Stimulated activated CD8-positive, alpha-beta memory T cell treated with anti-CD3 and anti-CD28 coated beads, Interleukin-4, amount 100 ng/mL, for 4 hours (primary cell): ENCODE data around the gene LARGE1.

Experiments
- DNase-seq, 2 donors: peaks; one replicate each; pipeline ENCODE4 v3.0.0-alpha.2; 2020; ENCODE audit warnings: low read depth in 2 of 2, low spot score in 1 of 2

Gene LARGE1

DNA sequence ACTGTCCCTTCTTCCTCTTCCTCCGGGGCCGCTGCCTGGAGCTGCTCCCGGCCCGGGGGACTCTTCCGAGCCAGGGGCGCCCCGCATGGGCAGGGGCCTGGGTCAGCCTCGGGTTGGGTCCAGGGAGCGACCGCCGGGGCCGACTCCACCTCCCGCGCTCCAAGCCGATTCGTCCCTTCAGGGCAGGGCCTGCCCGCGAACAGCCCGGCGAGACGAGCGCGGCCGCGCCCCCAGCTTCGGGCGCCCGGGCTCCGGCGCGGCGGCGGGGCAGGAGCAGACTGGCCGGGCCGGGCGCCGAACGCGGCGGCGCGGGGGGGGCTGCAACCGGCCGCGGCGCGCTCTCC is at the start of gene LARGE1:
Gene LARGE1, minus strand, starts transcription at position 280 of the 344 bp plus-strand sequence.
- DNase-seq, result no peak

- no peak for DNase-seq
Observed at GRCh38 chr22:33969045-33969444, 48.8 kb upstream of the LARGE1 start.

DNA sequence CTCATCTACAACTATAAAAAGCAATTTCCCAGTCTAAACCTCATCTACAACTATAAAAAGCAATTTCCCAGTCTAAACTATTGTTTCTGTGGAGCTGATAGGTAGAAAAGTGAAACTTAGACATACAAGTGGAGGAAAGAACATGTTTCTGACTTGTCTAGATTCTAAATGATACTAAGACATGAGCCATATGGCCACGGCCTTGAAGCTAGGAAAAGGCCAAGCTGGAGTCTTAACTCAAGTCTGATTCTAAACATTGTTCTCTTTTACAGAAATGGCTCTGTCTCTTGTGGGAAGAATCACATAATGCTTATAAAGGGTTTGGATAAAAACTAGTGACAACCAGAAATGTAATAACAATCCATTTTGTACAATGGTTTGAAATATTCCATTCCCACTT is 43.8 kb upstream of the LARGE1 start:
- DNase-seq, result no peak

- DNase-seq, result no peak
Observed at GRCh38 chr22:33962409-33962808, 42.1 kb upstream of the LARGE1 start.

DNA sequence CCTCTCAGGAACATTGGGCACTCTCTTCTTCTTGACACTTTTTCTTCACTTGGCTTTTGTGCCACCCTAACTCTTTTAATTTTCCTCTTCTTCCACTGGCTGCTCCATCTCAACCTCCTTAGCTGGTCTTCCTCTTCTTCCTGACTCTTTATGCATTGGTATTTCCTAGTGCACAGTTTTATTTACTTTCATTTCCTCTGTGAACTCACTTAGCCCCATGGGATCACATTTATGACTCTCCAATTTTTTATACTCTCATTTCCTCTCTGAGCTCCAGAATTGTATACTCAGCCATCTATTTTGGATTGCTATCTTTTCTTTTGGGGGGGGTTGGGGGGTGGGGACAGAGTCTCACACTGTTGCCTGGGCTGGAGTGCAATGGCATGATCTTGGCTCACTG is 38.5 kb upstream of the LARGE1 start:
- no peak for DNase-seq

DNA sequence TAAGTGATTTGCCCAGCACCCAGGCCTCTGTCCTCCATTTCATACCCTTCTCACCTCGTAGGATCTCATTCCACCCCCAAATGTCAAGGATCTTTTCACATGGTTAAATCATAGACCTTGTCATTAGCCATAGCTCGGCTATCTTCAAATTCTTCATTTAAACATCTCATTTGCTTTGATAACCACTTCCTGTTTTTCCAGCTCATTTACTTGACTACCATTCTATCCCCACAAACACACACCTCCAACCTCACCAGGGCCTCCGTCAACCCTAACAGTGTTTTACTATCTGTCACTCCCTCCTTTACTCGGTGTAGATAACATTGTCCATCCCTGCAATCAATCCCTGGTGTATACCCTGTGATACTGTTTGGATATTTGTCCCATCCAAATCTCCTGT is 36.8 kb upstream of the LARGE1 start:
- DNase-seq, result no peak

DNA sequence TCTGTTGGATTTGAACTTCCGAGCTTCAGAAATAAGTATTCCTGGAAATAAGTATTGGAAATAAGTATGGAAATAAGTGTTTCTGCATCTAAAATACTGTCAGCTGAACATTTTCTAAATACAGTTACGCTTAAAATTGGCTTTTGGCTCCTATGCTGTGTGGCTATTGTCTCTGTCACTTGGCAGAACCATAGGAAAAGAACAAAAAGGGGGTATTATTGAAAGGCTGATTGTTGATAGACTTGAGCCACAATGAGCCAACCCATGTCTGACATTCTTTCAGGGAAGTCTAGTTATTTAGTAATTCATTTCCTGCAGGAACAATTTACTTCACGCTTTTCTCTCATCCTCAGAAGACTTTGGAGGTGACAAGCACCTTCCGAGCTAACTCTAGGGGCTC is 32.5 kb upstream of the LARGE1 start:
- no peak for DNase-seq

DNA sequence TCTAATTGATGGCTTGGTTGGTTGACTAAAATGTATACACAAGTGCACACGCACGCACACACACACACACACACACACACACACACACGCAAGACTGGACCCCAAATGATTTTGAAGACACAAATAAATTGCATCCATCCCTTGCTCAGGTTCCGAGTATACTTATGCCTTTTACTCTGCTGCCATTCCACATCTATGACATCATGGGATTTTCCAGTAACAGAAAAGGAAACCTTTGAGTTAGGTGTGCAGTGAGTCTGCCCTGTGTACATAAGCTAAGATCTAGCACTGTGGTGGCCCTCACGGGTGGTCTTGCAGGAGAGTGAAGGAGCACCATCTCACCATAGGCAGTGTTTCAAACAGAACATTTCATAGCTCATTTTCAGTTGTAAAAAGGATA is 20.5 kb upstream of the LARGE1 start:
- no peak for DNase-seq

DNA sequence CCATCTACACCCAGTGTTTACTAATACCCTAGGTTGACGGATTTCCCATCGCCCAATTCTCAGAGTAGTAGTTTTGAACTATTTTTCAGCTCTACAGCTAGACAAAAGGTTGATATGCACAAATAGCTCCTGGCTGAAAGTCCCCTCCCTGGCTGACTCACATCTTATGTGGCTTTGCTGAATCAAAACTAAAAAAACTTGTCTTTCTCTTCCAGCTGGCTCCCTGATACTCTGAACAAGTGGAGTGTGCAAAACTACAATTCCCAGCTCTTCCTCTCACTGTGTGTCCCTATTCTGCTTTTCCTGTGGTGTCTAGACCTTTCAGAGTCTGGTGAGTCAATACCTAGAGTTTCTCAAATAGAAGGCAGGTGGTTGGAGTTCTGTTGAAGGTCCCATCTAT is 12.7 kb upstream of the LARGE1 start:
- DNase-seq, result no peak

- no peak for DNase-seq
Observed at GRCh38 chr22:33931406-33931805, 11.1 kb upstream of the LARGE1 start.

- no peak for DNase-seq
Observed at GRCh38 chr22:33927752-33928151, 7.5 kb upstream of the LARGE1 start.

- no peak for DNase-seq
Observed at GRCh38 chr22:33925194-33925593, 4.9 kb upstream of the LARGE1 start.

- no peak for DNase-seq
Observed at GRCh38 chr22:33923660-33924246, 3.5 kb upstream of the LARGE1 start.

DNA sequence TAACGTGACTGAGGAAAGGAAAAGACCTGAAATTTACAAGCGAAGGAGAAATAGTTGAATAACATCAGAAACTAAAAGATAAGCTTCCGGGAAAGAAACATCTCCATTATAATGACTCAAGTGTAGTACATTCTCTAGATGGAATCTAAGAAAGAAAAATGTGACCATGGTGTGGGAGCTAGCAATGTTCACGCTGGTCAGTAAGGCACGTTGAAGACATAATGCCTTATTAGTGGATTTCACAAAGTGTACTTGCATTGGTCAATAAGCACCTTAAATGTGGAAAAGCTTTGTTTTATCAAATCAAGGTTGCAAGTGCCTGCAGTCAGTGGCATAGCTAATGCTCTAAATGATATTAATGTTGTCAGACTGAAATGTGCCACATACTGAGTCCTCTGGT is 2.8 kb upstream of the LARGE1 start:
- no peak for DNase-seq

DNA sequence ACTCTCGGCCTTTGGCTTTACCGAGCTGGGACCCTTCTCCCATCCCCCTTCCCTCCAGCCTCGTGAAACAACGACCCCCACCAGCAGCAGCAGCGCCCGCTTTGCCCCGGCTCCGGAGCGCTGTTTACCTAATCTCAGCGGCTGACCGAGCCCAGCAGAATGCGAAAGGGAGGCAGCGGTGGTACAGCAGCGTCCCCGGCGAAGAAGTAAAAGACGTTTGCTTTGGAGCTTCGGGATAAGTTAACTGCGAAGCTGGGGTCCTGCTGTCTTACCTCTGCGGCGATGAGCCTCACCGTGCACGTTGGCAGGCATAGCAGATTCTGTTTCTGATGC is 2.0 kb upstream of the LARGE1 start:
- DNase-seq, result no peak

DNA sequence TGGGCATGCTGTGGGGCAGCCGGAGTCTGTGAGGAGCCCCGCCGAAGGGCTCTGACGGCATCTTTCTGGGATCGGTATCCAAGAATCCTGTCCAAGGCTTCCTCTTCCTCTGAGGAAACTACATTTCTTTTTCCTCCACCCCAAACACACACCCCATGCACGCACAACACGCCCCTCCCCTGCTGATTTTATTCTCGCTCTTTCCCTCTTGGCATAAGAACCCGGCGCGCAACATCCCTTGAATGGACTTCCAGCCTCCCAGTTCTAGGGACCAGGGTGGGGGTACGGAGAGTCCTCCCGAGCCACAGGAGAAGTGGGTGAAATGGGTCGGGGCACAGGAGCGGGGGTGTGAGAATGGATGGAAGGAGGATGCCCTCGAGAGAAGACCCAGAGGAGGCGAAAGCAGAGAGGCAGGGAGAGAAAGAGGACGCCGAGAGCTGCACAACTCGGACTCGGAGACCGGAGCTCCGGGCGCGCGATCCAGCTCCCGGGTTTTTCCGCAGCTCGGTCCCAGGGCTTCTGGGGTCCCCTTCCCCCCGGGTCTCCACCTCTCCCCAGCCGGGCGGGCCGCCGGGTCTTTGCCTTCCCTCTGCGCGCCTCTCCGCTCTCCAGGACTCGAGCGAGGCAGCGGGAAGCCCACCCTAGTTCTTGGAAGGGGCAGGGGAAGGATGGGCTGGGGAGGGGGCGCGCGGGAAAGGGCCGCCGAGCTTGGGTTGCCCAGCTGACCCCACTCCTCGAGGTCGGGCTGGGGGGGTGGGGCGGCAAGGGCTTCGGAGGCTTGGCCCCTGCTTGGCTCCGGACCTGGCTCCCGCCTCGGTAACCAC is 1.5 kb upstream of the LARGE1 start:
- no peak for DNase-seq

DNA sequence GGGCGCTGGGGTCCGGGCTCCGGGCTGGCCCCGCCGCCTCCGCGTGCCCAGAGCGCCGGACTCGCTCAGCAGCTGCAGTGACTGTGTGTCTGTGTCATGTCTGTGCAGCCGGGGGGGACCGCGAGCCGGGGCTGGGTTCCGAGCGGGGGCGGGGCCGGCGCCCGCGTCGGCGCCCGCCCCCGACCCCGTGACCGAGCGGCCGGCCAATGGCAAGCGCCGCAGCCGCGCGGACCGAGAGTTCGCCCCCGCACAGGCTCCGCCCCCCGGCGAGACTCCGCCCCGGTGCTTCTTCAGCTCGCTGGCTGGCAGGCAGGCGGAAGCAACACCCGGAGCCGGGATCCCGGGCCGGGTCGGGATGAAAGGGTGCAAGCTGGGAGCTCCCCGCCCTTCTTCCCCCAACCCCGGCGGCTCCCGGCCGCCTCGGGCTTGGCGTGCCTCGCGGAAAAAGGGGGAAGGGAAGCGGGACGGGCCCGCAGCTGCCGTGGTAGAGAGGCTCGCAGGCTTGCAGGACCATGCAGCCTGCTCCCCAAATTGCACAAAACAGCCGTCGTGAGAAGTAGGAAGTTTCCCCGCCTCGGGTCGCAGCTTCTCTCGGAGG is 750 bp upstream of the LARGE1 start:
- peak; percentile 66 to 78 for DNase-seq

- DNase-seq, result no peak
Observed at GRCh38 chr22:33919391-33920196, 682 bp downstream of the LARGE1 start.

GRCh38 chr22:33918676-33919365 is 1.5 kb downstream of the LARGE1 start:
- no peak for DNase-seq

- no peak for DNase-seq
Observed at GRCh38 chr22:33917744-33918406, 2.4 kb downstream of the LARGE1 start.

DNA sequence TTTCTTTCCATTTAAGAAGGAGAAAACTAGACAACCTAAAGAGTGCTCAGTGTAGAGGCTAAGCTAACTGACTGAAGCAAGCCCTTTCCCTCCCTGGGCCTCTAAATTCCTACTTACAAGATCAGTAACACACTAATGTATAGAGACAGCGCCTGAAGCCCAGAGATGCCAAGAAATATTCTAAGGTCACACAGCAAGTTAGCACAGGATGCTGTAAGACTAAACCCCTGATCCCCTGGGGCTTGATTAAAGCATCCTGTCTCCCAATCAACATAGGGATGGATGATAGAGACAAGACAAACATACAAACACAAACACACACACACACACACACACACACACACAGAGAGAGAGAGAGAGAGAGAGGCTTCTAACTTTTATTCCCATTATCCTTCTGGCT is 5.6 kb downstream of the LARGE1 start:
- DNase-seq, result no peak
